HG02623 (cell line): ENCODE data around the gene LIN9.
A peak's percentile ranks its signal among the peaks of the same experiment; 100 is the strongest.
"Not testable (repeated sequence)": the region's sequence is repeated elsewhere in the genome, so short reads cannot be mapped to it uniquely, and the experiment has no call there.

ENCODE experiments used
- ATAC-seq: cut with Tn5 transposase; IDR thresholded peaks from one replicate; pipeline ENCODE4 v1.9.1; 2021; ENCODE audit warnings: moderate library complexity; ENCODE audit not compliant: unreplicated experiment

Gene LIN9

DNA sequence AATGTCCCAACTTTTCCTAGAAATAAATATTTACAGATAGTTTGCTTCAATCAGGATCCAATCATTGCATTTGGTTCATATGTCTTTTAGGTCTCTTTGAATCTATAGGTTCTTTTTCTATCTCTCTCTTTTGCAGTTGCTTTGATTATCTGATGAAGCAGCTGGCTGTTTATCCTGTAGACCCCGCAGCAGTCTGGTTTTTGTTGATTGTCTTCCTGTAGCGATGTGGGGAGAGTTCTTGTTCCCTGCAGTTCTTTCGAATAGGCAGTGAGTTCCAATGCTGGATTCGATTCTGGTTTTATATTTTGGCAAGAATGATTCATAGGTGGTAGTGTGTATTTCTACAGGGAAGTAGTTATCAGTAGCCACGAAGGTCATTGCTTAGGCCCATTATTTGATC is 92.9 kb downstream of the LIN9 start:
- no peak for ATAC-seq

DNA sequence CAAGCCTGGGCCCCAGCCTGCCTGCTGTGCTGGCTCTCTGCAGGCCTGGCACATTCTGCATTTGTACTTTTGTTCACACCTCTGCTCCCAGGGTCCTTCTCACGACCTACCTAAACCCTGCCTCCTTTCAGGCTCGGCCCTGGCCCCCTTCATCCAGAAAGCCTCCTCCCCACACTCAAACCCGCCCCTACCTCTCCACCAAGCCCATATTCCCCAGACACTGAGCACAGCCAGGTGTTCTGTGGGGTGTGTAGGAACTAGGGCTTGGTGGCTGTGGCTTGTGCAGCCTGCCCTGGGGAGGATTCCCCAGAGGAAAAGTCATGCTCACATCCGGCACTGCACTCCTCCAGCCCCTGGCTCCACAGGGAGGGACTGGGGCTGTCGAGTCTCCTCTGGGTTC is 93.7 kb downstream of the LIN9 start:
- no peak for ATAC-seq

DNA sequence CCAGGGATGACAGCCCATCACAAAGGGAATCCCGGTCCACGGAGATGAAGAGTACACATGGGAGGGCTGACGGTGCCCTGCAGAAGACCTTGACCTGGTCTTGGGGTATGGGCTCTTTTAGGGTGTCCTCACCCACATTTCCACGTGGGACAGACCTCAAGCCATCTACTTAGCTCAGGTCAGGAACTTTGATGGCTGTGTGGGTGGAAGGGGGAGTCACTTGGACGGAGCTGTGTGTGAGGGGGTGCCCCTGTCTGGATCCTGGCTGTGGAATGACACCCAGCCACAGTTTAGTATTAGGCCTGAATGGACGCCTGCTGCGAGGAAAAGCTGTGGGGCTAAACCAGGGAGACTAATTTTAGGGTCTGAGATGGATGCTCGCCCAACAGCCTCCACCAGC is 96.4 kb downstream of the LIN9 start:
- ATAC-seq = no peak

DNA sequence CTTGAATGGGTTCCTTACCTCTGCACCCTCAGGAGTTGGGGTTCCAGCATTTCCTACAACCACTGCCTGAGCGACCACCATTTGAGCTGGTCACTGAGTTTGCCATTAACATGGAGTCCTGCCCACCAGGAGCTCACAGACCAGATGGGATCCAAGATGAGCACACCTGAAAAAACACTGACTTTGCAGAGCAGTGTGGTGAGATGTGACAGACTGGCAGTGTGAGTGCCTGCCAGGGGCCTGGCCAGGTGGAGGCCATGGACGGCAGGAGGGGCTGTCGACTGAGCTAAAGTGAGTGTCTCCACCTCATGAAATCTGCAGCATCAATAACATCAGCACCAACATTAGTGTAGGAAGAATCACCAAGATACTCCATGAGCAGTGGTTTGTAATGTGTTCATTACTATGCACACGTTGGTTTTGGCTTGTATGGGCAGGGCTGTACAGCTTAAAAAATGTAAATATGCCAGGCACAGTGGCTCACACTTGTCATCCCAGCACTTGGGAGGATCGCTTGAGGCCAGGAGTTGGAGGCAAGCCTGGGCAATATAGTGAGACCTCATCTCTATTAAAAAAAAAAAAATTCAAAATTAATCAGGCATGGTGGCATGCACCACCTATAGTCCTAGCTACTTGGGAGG is 97.7 kb downstream of the LIN9 start:
- no peak for ATAC-seq

DNA sequence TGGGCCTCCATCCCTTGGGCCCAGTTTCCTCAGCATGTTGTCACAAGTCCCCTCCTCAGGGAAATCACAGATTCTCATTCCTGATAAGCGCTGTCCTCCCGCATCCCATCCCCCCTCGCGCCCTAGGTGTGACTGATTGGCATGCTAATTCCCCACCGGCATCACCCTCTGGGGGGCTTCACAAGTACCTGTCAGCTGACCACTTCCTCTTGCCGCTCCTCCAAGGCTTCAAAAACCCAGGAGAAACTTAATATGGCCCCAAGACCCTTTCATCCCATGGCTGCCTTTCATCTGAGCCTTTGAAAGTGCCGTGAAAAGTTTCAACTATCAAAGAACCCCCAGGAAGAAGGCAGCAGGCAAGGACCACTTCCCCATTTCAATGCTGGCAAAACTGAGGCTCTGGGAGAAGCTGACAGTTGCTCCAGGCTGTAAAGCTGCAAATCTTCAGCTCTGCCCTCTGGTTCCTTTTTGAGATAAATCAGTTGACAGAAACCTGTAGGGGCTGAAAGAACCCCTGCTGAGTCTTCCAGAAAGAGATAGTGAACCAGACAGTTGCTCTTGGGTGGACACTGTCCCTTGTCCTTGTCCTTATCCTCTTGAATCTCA is 98.3 kb downstream of the LIN9 start:
- no peak for ATAC-seq

DNA sequence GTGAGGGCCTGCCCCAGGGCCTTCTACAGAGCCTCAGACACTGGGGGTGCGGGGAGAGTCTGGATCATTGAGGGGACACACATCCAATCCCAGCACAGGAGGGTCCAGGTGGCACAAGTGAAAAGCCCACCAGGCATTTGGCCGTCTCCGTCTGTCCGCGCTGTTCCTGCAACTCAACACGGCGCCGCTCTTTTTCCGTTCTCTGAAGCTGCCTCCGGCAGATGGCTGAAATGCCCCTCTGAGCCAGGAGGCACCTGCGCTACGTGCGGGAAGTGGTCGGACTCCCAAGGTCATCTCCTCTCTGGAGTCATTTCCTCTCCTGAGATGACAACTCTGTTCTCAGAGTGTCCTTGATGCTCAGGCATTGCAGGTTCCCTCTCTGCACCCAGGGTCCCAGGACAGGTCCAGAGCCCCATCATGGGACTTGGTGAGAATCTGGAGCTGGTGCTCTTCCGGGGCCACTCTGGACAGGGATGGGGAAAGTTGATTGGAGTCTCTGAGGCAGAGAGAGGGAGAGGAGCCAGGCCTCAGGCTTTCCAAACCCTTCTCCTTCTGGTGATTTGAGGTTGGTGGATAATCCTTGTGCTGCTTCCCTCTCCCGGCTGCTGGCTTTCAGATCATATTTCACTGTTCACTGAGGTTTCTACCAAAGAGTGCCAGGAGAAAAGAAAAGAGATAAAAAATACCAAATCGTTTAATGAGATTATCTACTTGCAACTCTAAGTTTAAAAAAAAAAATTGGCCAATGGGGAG is 99.5 kb downstream of the LIN9 start:
- ATAC-seq = no peak

DNA sequence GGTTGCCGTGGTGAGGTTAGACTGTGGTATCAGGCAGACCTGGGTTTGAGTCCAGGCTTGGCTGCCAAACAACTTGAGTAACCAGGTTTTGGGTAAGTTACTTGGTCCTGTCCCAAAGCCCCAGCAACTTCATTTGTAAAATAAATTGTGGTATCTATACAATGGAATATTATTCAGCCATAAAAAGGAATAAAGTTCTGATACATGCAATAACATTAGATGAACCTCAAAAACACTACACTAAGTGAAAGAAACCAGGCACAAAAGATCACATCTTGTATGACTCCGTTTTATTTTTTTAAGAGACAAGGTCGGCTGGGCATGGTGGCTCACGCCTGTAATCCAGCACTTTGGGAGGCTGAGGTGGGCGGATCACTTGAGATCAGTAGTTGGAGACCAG is 101.9 kb downstream of the LIN9 start:
- ATAC-seq = no peak

DNA sequence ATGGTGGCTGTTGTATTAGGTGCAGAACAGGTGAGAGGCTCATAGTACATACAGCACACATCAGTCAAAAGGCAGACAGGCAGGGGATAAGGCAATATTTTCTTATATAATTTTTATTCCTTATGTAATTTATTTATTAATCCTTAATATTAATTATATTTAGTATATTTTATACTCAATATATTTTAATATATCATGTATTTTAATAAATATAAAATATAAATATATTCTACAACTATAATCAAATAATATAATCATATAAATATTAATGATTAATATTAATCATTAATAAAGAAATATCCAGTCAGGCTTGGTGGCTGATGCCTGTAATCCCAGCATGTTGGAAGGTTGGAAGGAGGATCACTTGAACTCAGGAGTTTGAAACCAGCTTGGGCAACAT is 104.8 kb downstream of the LIN9 start:
- ATAC-seq = no peak

DNA sequence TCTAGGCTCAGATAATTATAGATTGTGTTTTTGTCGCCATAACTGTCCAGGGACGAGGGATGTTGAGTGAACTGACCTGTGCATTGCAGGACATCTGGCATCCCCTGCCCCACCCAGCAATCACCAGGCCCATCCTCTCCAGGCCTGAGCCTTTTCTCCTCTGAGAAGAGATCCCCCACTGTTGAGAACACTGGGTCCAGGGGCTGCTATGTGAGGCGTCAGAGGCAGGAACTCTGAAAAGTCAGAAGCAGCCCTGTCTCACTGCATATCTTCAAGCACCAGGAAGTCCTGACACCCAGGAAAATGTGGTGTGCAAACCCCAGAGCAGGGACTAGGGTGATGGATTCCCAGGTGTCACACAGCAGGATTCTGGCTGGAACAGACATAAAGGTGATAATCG is 105.3 kb downstream of the LIN9 start:
- ATAC-seq = no peak

DNA sequence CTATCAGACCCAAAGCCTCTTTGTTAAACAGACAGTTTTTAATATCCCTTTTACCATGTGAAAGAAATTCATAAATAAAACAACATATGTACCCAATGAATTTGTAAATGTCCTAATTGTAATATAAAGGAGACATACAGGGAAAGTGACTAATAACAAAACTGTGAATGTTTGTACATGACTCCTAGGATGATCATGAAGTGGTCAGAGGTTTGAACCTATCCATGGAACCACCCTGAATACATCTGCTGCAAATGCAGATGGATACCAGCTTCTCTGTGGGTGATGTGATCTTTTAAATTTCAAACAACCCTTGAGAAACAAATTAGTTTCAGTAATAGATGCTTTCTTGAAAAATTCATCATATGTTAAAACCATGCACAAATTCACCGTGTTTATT is 105.7 kb downstream of the LIN9 start:
- no peak for ATAC-seq

DNA sequence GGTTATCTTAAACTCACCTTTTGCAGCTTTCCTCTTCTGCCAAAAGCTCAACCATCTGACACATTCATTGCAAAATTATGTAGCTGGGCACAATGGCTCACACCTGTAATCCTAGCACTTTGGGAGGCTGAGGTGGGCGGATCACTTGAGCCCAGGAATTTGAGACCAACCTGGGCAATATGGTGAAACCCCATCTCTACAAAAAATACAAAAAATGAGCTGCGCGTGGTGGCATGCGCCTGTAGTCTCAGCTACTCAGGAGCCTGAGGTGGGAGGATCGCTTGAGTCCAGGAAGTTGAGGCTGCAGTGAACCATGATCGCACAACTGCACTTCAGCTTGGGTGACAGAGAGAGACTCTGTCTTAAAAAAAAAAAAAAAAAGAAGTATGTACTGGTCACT is 106.3 kb downstream of the LIN9 start:
- ATAC-seq = not testable (repeated sequence)

DNA sequence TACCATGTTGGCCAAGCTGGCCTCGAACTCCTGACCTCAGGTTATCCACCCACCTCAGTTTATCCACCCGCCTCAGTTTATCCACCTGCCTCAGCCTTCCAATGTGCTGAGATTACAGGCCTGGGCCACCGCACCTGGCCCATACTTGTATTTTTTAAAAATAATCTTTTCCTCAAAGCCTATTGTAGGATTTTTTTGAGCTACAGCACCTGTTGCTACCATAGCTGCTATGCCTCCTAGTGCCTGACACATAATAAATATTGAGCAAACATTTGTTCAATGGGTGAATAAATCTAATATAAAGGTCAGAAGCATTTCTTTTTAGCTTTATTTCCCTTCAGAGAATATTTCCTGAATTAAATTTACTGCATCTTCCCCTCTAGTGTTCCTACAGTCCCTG is 106.7 kb downstream of the LIN9 start:
- ATAC-seq = no peak

DNA sequence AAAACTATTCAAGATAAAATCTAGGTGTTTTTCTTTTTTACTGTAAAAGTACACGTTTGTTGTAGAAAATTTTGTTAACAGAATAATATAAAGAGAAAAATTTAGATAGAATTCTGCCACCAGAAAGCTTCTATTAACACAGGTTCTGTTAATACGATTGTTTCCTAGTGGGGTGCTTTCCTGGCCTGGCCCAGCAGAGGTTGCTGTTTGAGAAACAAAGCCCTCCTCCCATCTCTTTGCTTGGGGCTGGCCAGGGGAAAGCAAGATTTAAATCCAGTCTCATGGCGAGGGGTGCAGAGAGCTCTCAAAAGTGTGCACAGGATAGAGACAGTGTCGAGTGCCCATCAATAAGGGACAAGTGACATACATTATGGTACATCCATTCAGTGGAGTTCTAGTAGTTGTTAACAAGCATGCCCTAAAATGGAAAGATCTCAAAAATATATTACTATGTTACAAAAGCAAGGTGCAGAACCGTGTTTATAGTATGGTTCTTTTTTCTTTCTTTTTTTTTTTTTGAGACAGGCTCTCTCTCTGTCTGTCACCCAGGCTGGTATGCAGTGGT is 107.9 kb downstream of the LIN9 start:
- no peak for ATAC-seq

DNA sequence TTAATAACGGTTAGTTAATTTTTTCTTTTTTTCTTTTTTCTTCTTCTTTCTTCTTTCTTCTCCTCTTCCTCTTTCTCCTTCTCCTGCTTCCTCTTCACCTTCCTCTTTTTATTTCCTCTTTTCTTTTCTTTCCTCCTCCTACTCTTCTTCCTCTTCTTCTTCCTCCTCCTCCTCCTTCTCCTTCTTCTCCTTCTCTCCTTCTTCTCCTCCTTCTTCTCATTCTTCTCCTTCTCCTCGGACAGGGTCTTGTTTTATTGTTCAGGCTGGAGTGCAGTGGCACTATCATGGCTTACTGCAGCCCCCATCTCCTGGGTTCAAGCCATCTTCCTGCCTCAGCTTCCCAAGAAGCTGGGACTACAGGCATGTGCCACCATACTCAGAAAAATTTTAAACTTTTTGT is 109.0 kb downstream of the LIN9 start:
- no peak for ATAC-seq

DNA sequence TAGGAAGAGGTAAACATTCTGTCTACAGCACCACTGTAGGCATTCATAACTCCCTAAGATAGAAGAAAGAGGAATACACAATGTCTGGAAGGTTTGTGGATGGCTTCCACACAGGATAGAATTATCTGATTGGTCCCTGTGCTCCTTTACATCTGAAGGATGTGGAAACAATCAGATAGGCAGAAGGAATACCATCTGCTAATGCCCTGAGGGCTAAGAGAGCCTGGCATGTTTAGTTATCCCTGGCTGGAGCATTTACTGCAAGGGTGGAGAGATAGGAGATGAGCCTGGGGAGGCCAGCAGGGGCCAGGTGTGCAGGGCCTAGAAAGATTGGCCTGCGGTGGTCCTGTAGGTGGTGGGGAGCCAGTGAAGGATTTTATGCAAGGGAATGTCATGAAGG is 113.8 kb downstream of the LIN9 start:
- ATAC-seq = no peak

DNA sequence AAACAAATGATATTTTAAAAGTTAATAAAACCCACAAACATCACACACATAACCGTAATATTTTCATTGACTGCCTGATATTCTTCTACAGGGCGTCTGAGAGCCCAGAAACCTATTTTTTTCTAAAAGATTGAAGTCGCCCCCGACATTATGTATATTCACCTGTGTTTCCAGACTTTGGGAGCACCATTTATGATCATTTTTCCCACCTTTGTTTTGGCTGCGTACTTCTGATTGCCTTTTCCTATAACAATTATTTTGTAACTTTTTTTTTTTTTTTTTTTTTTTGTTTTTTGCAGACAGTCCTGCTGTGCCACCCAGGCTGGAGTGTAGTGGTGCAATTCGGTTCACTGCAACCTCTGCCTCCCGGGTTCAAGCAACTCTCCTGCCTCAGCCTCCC is 121.6 kb downstream of the LIN9 start:
- no peak for ATAC-seq

DNA sequence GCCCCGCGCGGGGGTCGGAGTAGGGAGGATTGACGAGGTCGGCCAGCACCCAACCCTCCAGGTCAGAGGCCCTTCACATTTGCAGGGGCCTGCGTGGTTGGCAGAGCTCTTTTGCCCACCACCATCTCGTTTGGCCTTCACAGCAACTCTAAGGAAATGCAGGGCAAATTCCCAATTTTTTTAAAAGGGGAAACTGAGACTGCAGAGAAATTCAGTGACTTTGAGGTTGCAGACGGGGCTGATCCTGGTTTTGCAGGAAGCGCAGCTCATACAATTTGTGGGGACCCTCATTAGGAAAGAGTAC is 122.0 kb downstream of the LIN9 start:
- no peak for ATAC-seq

DNA sequence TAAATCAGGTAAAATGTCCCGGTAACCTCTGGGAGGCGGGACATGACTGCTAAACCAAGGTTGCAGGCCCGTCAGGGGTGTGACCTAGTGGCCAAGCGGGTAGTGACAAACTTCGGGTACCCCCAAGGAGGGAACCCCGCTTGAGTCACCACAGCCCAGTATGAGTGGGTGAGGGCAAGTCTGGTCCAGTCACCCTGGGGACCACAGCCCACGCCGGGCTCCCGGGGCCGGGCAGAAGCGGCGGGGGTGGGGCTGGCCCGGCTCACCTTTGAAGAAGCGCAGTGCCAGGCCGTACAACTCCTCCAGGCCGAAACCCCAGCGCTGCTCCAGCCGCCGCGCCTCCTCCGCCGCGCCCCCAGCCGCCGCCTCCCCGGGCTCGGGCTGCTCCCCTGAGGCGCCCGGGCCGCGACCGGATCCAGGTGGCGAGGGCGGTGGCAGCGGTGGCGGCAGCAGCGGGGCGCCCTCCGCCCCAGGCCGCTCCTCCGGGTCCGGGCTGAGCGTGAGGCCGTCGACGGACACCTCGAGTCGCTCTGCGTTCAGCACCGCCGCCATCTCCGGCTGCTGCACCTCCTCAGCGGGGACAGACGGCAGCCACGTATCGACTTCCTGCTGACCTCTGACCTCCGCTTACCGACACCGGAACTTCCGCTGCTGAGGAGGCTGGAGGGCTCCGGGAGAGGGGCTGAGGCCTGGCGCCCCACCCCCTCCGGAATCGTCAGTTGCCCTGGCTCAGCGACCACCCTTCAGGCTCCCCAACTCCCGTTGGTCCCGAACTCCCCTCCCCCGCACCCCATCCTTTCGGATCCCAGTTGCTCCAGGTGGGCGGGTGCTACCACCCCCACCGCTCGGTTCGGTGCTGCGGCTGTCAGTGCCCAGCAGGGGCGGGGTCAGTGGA is 122.6 kb downstream of the LIN9 start, which contains the start of gene ACBD3:
TSS of gene ACBD3 (minus strand) at position 618 of the 895 bp plus-strand sequence. CDS start at position 552, 66 bp downstream.
- peak; percentile 93 for ATAC-seq

DNA sequence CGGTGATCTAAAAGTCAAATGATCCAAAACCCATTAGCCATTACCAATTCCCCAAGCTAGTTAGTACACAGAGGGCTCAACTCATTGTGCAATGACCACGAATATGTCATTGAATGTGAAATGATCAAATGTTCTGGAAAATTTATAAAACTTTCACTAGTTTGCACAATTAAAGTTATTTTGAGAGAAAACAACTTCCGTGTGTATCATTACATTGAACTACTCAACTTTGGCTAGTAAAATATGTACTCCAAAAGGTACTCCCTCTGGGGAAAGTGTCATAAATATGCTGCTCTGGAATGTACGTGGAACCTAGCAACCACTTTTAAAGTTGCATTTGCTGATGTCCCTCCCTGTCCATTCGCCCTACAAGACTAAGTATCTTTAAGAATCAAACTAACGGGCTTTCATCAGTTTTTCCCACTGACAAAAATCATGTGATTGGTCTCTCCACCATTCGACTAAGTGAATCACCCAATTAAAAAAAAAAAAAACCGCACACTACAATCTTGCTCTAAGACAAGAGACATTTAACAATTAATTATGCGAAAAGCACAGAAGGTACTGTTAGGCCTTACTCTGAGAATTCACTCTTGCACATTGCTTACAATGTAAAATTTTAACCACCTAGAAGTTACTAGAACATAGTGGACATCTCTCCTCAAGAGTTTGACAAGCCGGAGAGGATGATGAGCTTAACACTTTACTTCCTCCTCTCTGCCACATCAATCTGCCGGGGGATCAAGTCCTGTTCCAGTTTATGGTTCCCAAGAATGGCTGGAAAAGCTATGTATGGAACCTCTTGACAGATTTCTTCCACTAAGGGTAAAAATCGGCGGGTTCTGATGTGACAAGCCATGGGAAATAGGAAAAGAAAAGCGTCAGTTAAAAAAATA is 123.6 kb downstream of the LIN9 start:
- no peak for ATAC-seq
